C4-2B (cell line): ENCODE measurements around the gene KLHL13.

ENCODE experiments used
- ZFX ChIP-seq: fragments of 450-650 bp; IDR thresholded peaks from 2 replicates; pipeline ENCODE4 v1.6.1; 2017
- TF ChIP-seq, protein P1 (sequence below): fragments of 450-650 bp; conservative IDR thresholded peaks from 2 replicates; pipeline ENCODE4 v1.5.1; 2017; ENCODE audit warnings: mild to moderate bottlenecking

DNA sequence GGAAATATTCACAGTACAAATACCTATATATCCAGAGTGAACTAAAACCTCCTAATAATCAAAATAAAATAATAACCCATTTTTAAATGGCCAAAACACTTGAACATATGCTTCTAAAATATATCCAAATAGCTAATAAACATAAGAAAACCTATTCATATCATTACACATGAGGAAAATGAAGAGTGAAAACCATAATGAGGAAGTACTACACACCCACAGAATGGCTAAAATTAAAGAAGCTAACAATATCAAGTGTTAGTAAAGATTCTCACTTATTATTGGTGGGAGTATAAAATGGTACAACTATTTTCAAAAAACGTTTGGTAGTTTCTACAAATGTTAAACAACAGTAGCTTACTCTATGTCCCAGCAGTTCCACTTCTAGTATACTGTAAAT, 92.1 kb downstream of the KLHL13 start:
- TF ChIP-seq, protein P1, sequence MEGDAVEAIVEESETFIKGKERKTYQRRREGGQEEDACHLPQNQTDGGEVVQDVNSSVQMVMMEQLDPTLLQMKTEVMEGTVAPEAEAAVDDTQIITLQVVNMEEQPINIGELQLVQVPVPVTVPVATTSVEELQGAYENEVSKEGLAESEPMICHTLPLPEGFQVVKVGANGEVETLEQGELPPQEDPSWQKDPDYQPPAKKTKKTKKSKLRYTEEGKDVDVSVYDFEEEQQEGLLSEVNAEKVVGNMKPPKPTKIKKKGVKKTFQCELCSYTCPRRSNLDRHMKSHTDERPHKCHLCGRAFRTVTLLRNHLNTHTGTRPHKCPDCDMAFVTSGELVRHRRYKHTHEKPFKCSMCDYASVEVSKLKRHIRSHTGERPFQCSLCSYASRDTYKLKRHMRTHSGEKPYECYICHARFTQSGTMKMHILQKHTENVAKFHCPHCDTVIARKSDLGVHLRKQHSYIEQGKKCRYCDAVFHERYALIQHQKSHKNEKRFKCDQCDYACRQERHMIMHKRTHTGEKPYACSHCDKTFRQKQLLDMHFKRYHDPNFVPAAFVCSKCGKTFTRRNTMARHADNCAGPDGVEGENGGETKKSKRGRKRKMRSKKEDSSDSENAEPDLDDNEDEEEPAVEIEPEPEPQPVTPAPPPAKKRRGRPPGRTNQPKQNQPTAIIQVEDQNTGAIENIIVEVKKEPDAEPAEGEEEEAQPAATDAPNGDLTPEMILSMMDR, result no peak
- no peak for TF ChIP-seq ZFX
